NCI-H748 (cell line): ENCODE data around the gene GPR6.
A peak's percentile ranks its signal among the peaks of the same experiment; 100 is the strongest.

Source experiments
- DNase-seq: peaks from one replicate; lab custom pipeline; 2025; ENCODE audit not compliant: unreplicated experiment; lab: John Stamatoyannopoulos, UW

Gene GPR6

GRCh38 chr6:109978174-109979032, at the start of gene GPR6:
Gene GPR6 (plus strand): TSS chr6:109978311. CDS start chr6:109979113, 802 bp downstream.
- peak; percentile 93 for DNase-seq

GRCh38 chr6:109934293-109934692, 43.8 kb upstream of the GPR6 start:
- no peak for DNase-seq

- no peak for DNase-seq
Measured at GRCh38 chr6:109939654-109940053, 38.5 kb upstream of the GPR6 start.

- no peak for DNase-seq
Measured at GRCh38 chr6:109944448-109944847, 33.7 kb upstream of the GPR6 start.

DNA sequence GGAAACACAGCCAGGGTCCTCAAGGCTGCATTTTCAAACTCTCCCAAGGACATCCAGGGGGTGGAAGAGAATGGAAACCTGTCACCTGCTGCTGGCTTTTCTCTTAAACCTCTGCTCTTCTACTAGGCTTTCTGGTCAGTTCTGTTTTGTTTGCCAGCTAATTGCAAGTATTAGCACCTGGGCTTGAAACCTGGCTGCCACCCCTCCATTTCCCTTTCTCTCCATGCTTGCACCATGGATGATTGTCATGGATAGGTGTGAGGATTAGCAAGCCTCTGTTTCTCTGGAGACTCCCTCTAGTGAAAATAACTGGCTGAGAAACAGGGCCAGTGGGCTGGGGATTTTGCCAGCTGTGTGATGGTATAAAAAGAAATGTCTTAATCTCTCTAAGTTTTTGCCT, 33.0 kb upstream of the GPR6 start:
- peak; percentile 35 for DNase-seq

DNA sequence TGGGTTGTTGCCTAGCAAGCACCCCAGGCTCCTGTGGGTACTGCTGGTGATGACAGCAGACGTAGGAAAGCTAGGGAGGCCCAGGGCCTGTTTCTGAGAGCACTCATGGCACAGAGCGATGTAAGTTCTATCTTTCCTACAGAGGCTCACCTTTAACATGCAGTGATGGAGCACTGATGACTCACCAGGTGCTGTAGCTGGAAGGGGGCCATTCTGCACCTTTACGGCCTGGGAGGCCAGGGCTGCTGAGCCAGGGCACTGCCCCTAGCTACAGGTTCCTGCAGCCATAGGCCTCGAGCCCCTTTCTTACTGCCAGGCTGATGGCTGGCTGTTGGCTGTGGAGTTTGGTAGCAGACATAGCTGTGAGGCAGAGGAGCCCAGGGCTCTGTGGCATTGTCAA, 31.1 kb upstream of the GPR6 start:
- DNase-seq = no peak

- no peak for DNase-seq
Measured at GRCh38 chr6:109949281-109950065, 28.6 kb upstream of the GPR6 start.

DNA sequence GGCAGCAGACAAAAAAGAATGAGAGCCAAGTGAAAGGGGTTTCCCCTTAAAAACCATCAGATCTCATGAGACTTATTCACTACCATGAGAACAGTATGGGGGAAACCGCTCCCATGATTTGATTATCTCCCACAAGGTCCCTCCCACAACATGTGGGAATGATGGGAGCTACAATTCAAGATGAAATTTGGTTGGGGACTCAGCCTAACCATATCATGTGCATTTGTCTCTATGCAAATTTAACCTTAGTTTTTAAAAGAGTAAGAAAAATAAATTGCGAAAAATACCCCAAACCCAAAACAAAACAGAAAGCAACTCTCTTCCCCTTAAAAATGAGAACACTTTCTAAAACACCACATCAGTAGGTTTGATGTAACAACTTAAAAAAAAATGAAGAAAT, 22.6 kb upstream of the GPR6 start:
- DNase-seq = no peak

DNA sequence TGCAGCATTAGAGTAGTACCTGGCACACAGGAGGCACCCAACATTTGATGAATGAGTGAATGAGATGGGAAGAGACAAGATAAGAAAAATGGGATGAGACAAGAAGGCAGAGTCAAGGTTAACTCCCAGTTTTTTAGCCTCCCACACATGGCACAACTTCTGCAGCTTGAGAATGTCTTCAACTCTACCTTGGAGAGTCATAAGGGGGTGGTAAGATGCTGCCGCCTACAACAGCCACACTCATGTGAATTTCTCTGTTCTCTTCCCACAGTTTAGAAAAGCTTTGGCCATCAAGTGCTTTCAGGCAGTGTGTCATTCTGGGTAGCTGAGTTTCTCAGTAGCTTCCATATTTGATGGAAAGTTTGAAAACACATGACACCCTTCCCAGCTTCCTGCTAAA, 19.5 kb upstream of the GPR6 start:
- no peak for DNase-seq

DNA sequence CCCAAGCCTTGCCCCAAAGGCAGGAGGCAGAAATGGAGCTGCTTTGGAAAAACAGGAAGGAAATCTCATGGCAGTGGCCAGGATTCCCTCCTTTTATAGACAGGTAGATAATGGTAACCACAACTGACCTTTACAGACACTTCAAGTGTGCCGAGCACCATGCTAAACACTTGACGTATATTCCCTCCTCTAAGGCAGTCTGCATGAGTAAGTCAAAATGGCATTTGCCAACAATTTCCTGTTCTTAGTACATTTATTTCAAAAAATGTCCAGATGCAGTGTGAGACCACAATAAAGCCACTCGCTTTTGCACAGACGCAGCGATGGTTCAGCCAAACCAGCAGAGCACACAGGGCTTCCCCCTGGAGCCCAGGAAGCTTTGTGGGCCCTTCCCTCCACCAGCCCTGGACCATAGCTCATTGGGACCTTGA, 16.5 kb upstream of the GPR6 start:
- DNase-seq = no peak

- no peak for DNase-seq
Measured at GRCh38 chr6:109962271-109962670, 15.8 kb upstream of the GPR6 start.

DNA sequence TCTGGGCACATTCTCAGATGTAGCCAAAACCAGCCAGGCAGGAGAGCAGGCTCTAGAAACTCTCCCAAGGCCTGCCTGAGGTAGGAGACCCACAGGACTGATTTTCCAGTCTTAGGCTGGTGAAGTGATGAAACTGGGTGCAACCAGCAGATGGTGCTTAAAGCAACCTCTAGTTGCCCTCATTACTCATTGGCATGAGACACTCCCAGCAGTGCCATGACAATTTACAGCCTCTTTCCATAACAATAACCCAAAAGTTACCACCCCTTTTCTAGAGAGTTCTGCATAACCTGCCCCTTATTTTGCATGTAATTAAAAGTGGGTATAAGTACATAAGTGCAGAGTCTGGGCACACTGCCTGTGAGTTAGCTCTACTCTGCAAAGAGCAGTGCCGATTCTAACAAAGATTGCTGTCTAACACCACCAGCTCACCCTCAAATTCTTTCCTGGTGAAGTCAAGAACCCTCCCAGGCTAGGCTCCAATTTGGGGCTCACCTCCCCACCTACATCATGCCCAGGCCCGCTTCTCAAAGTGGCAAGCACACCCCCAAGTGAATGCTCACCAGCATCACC, 14.4 kb upstream of the GPR6 start:
- no peak for DNase-seq

GRCh38 chr6:109964949-109965348, 13.2 kb upstream of the GPR6 start:
- no peak for DNase-seq

DNA sequence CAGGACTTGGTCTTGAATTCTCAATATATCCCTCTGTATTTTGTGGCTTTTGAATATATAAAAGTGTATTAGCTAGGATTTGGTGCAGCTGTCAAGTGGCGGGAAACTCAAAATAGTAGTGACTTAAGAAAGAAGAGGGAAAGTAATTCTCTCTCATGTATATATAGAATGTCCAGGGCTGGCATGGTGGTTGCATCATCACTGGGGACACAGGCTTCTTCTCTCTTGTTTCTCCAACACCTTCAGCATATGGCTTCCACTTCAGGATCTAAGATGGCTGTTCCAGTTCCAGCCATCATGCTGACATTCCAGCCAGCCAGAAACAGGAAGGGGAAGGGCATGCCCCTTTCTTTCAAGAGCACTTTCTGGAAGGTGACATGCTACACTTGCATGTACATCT, 11.8 kb upstream of the GPR6 start:
- DNase-seq = no peak

DNA sequence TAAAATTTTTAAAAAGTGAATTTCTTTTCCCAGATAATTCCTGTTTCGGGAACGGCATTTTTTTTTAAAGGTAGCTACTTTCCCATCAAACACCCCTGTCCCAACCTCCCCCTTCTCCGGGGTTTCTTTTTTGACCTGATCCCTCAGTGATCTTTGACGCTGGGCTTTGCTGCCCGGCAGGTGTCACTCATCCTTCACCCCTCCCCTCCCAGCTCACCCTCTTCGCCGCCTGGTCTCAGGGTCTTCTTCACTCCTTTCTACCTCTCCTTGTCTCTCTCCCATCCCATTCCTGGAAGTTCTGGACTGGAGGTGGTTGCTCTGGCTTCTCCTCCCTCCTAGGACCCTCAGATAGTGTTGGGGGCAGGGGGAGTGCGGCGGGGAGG, 329 bp upstream of the GPR6 start:
- DNase-seq = peak; percentile 83

- peak; percentile 69 for DNase-seq
Measured at GRCh38 chr6:109979033-109979921, 1.2 kb downstream of the GPR6 start.

DNA sequence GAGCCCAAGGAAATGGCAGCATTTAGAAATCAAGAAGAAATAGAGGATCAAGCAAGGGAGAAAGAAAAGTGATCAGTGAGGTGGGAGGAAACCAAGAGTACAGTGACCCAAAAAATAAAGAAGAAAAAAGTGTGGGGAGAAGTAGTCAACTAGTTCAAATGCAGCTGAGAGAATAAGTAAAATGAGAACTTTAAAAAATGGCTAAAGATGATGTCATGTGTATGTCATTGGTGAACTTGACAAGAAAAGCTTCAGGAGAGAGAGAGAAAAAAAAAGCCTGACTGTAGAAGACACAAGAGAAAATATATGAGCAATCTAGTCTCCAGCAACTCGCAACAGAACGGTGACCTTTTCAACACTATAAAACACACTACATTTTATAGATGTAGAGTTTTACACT, 6.3 kb downstream of the GPR6 start:
- DNase-seq = no peak

DNA sequence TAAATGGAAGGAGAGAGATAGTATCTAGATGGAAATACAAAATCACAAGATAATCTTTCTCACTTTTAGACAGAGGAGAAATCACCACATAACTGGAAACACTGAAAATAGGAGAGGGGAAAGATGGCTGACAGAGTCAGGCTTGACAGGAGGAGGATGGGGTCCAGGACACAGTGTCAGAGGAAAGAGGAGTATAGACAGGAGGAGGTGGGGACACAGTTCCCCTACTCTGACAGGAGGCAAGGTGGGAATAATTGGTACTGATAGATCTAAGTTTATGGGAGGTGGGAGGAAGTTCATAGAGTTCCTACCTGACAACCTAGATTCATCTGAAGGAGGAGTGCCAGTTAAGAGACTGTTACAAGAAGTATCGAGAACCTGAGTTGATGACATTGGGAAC, 9.1 kb downstream of the GPR6 start:
- DNase-seq = no peak

DNA sequence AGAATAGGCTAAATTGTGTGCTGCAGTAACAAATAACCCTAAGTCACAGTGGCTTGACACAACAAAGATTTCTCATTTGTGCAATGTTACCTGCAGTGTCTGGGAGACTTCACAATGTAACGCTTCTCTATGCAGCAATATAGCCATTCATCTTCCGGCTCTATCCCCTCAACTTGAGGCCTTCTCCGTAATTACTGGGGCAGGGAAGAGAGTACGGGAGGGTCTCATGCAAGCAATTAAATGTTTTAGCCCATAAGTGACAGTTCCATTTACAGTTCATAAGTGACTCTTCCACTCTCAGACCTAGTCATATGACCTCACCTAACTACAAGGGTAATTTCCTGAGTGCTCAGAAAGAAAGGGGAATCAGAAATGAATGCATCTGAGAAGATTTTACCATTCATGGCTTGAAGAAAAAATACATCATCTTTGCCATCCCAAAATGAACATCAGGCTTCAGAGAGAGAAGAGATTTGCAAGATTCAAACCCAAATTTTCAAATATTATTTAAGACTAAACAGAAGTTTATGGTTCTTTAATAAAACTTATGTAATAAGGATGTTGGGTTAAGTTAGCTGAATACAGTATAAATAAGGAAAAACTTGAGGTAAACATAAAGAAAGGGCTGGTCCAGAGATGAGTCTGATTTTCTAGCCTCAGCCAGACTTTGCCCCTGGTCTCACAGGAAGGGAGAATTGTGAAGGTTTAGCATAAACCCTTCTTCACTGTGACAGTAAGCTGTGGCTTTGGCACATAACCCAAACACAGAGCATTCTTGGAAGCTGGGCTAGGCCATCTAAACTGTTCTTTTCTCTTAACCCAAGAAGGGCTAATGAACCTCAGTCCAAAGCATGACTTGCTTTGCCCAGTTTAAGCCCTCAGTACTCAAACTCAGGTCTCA, 13.3 kb downstream of the GPR6 start:
- DNase-seq = no peak
